Measurements from ENCODE around the gene PLXND1.

GRCh38 chr3:129563332-129563731, 43.1 kb downstream of the PLXND1 start:
- TF ChIP-seq POLR2A (IDR thresholded peaks at IDR 0.05; ENCODE audit: extremely low read depth, insufficient read length) (no peak), MYC (IDR thresholded peaks at IDR 0.05; ENCODE audit: low read depth, low read length) (no peak)
- TF ChIP-seq, protein P1, sequence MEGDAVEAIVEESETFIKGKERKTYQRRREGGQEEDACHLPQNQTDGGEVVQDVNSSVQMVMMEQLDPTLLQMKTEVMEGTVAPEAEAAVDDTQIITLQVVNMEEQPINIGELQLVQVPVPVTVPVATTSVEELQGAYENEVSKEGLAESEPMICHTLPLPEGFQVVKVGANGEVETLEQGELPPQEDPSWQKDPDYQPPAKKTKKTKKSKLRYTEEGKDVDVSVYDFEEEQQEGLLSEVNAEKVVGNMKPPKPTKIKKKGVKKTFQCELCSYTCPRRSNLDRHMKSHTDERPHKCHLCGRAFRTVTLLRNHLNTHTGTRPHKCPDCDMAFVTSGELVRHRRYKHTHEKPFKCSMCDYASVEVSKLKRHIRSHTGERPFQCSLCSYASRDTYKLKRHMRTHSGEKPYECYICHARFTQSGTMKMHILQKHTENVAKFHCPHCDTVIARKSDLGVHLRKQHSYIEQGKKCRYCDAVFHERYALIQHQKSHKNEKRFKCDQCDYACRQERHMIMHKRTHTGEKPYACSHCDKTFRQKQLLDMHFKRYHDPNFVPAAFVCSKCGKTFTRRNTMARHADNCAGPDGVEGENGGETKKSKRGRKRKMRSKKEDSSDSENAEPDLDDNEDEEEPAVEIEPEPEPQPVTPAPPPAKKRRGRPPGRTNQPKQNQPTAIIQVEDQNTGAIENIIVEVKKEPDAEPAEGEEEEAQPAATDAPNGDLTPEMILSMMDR (IDR thresholded peaks at IDR 0.05; ENCODE audit: low read depth, low read length): no peak

Measured in NB4 (cell line).